CD4-positive, alpha-beta T cell (primary cell): ENCODE results near the gene MSMP. TPM values are rescaled to one million over a fixed set of nuclear protein-coding genes. Genes with fewer than 3 reads are reported as not detected.

ENCODE experiments used
- ATAC-seq: fragments of 200-7000 bp; cut with Tn5 transposase; one replicate; pipeline ENCODE4 v1.10.0; 2022; ENCODE audit warnings: mild to moderate bottlenecking; ENCODE audit not compliant: poor library complexity
- CTCF ChIA-PET: fragments of 350-600 bp; sonication (Branson Sonifier 250); formaldehyde crosslinking; loops from one replicate; lab custom pipeline; 2021; ENCODE audit warnings: antibody characterized with exemption, inconsistent platforms; lab: Charles Lee
- POLR2A ChIA-PET: fragments of 350-600 bp; sonication (Branson Sonifier 250); formaldehyde crosslinking; loops from one replicate; lab custom pipeline; 2021; ENCODE audit warnings: antibody characterized with exemption, inconsistent platforms; lab: Charles Lee
- DNase-seq, 14 experiments: peaks; one replicate each; pipeline ENCODE4 v3.0.0-alpha.2; 2013 to 2020; ENCODE audit warnings: mixed read lengths in 2 of 14
- H3K27ac ChIP-seq, 2 donors: one replicate each; pipeline versions ENCODE4 v1.5.1 to v1.7.0; 2013; ENCODE audit warnings: low read length in 2 of 2, low read depth in 1 of 2, mild to moderate bottlenecking in 1 of 2
- H3K27me3 ChIP-seq, 2 experiments: 1 replicate in 1 of 2; 2 replicates in 1 of 2; pipeline versions ENCODE4 v1.6.1 to v1.7.0; 2013; ENCODE audit warnings: low read length in 2 of 2, control low read depth in 1 of 2, mild to moderate bottlenecking in 1 of 2, moderate library complexity in 1 of 2; ENCODE audit not compliant: insufficient read depth in 2 of 2, control insufficient read depth in 1 of 2
- H3K36me3 ChIP-seq: one replicate; pipeline ENCODE4 v1.6.1; 2013; ENCODE audit warnings: low read length, control low read depth; ENCODE audit not compliant: insufficient read depth
- H3K4me1 ChIP-seq: one replicate; pipeline ENCODE4 v1.6.1; 2013; ENCODE audit warnings: low read length, control low read depth; ENCODE audit not compliant: insufficient read depth
- H3K4me3 ChIP-seq: one replicate; pipeline ENCODE4 v1.5.1; 2013; ENCODE audit warnings: mild to moderate bottlenecking, low read length, moderate library complexity
- H3K9me3 ChIP-seq, 2 experiments: 1 replicate in 1 of 2; 2 replicates in 1 of 2; pipeline versions ENCODE4 v1.6.1 to v1.7.0; 2013; ENCODE audit warnings: low read length in 2 of 2, mild to moderate bottlenecking in 2 of 2, control low read depth in 1 of 2, moderate library complexity in 1 of 2; ENCODE audit not compliant: control insufficient read depth in 1 of 2, insufficient read depth in 1 of 2
- H3K27ac Mint-ChIP-seq: one replicate; pipeline ENCODE4 v1.8.0; 2020; ENCODE audit warnings: mixed read lengths
- H3K27me3 Mint-ChIP-seq: one replicate; pipeline ENCODE4 v1.8.0; 2021; ENCODE audit warnings: mixed read lengths
- H3K36me3 Mint-ChIP-seq: one replicate; pipeline ENCODE4 v1.8.0; 2021; ENCODE audit warnings: low read depth, mixed read lengths
- H3K4me1 Mint-ChIP-seq: one replicate; pipeline ENCODE4 v1.8.0; 2021; ENCODE audit warnings: low read depth, mixed read lengths
- H3K4me3 Mint-ChIP-seq: one replicate; pipeline ENCODE4 v1.8.0; 2020; ENCODE audit warnings: mild to moderate bottlenecking, mixed read lengths
- H3K9me3 Mint-ChIP-seq: one replicate; pipeline ENCODE4 v1.8.0; 2020; ENCODE audit warnings: mixed read lengths
- intact Hi-C, 2 experiments: fragments of 100-400 bp; cut with DNase I in 1 of 2; cut with micrococcal nuclease in 1 of 2; formaldehyde crosslinking; loops; one replicate each; pipeline versions ENCODE4 v1.15.1 to v1.9.0; 2023 to 2025; cut with DNase I, micrococcal nuclease
- total RNA-seq, 174 experiments: library from RNA in 2 of 174; stranded (reverse) in 2 of 174; gene quantifications; one replicate each; pipeline ENCODE4 v1.2.3 and lab custom pipeline; 2021 to 2026
- TF ChIP-seq, protein P1 (sequence below): fragments of 200-600 bp; IDR thresholded peaks from one replicate; pipeline ENCODE4 v1.8.0; 2022; ENCODE audit warnings: antibody characterized with exemption, mild to moderate bottlenecking

MSMP gene
- total RNA-seq, 2 experiments from 2014 or later, result not detected

- POLR2A ChIA-PET, result interaction anchor here (1.2 to 1.8 kb wide), 2 partner anchors 19 to 66 kb away, joined by 4 read pairs; partner anchors contain the start of gene TLN1
- H3K4me3 Mint-ChIP-seq, result no peak overlapping the region
- no peak overlapping the region for H3K27ac Mint-ChIP-seq
- Histone ChIP-seq H3K4me3 (no peak overlapping the region), H3K27ac (no peak overlapping the region), H3K9me3 (no peaks in the 10 kb centered on the region), H3K27me3 (no peaks in the 10 kb centered on the region), H3K36me3 (peaks cover 92% of the 10 kb centered on the region), H3K4me1 (no peaks in the 10 kb centered on the region)
- DNase-seq, result no peak
- ATAC-seq, result no peak
- CTCF ChIA-PET, result interaction anchor here (0.8 to 1.9 kb wide), 3 partner anchors 15 to 96 kb away, joined by 3 to 5 read pairs (median 4); no protein-coding TSS in a partner anchor
- peaks cover 76% of the 10 kb centered on the region for H3K36me3 Mint-ChIP-seq
- no peaks in the 10 kb centered on the region for H3K27me3 Mint-ChIP-seq
- intact Hi-C loops, result no loop called here
- H3K9me3 Mint-ChIP-seq, result no peaks in the 10 kb centered on the region
- H3K4me1 Mint-ChIP-seq, result no peaks in the 10 kb centered on the region
- TF ChIP-seq, protein P1, sequence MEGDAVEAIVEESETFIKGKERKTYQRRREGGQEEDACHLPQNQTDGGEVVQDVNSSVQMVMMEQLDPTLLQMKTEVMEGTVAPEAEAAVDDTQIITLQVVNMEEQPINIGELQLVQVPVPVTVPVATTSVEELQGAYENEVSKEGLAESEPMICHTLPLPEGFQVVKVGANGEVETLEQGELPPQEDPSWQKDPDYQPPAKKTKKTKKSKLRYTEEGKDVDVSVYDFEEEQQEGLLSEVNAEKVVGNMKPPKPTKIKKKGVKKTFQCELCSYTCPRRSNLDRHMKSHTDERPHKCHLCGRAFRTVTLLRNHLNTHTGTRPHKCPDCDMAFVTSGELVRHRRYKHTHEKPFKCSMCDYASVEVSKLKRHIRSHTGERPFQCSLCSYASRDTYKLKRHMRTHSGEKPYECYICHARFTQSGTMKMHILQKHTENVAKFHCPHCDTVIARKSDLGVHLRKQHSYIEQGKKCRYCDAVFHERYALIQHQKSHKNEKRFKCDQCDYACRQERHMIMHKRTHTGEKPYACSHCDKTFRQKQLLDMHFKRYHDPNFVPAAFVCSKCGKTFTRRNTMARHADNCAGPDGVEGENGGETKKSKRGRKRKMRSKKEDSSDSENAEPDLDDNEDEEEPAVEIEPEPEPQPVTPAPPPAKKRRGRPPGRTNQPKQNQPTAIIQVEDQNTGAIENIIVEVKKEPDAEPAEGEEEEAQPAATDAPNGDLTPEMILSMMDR, result no peak
Measured at GRCh38 chr9:35712762-35713400, 41.2 kb downstream of the MSMP start.

DNA sequence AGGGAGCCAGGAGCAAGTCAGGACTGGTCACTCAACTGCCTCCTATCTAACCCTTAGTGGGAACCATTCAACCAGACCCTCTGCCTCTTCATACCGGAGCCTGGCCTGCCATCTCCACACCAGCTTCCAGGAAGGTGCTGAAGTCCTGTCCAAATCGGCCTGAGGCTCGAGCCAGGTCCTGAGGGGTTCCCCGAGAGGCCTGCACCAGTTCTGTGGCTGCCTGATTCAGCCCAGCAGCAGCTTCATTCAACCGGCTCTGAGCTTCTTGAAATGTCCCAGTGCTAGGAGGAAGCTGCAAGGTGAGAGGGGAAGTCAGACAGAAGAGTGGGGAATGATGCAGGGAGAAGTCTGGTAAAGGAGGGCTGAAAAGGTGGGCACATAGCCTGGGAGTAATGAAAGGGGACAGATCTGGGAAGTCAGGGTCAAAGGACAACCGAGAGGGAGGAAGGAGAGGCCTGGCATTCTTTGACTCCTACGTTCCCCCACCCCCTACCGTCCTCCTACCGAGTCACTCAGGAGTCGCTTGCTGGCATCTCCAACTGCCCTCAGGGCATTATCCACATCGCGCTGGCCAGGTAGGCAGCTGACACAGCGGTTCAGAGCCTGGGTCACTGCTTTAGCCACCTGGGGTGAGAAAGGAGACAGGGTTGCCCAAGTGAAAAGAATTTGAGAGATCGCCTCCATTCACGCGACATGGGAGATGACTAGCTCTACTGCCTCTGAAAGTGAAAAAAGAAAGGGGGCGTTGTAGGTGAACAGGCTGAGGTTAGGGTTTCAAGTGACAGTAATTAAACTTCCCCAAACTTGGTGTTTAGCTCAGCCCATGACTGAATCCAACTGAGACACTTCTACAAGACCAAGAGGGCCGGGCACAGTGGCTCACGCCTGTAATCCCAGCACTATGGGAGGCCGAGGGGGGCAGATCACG, 42.3 kb downstream of the MSMP start:
- Histone ChIP-seq H3K9me3 (no peaks in the 10 kb centered on the region), H3K4me3 (no peak overlapping the region), H3K27me3 (no peaks in the 10 kb centered on the region), H3K27ac (no peak overlapping the region), H3K4me1 (no peaks in the 10 kb centered on the region), H3K36me3 (peaks cover 92% of the 10 kb centered on the region)
- Mint-ChIP-seq H3K27me3 (no peaks in the 10 kb centered on the region), H3K36me3 (peaks cover 65% of the 10 kb centered on the region), H3K27ac (no peak overlapping the region), H3K4me1 (no peaks in the 10 kb centered on the region), H3K9me3 (no peaks in the 10 kb centered on the region), H3K4me3 (no peak overlapping the region)
- TF ChIP-seq, protein P1, result no peak
- POLR2A ChIA-PET, result interaction anchor here (1.2 kb wide), 1 partner anchor 20 kb away, joined by 4 read pairs; the partner anchor contains the start of gene TLN1
- DNase-seq, result no peak
- CTCF ChIA-PET, result interaction anchor here (0.9 to 1.6 kb wide), 2 partner anchors 21 to 65 kb away, joined by 3 read pairs; partner anchors contain the start of gene CREB3
- ATAC-seq, result no peak
- intact Hi-C loops, result no loop called here

DNA sequence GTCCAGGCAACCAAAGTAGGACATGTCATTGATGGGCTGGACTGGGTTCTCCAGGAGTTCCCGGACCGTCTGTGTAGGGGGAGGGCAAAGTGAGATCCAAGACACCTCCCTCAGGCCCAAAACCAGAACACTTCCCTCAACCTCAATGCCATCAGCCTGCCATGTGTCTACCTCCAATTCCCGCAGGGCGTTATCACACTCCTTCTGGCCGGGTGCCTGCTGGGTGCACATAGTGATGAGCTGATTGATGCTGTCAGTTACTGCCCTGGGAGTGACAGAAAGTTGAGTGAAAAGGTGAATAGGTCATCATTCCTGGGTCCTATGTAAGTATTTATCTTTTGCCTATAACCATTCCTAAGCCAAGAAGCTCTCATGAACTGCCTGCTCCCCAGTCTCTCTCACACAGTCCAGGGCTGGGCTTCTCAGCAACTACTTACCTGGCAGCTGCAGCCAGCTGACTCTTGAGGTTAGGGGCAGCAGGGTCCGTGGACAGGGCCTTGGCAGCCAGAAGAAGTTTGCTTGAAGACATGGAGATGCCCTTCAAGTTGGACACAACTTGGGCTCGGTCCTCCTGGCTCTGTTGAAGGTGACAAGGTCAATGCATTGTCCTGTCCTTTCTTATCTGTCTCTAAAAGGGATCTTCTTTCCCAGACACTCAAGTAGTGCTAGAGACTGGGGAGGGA, 43.1 kb downstream of the MSMP start:
- peaks cover 57% of the 10 kb centered on the region for H3K36me3 Mint-ChIP-seq
- Histone ChIP-seq H3K27me3 (no peaks in the 10 kb centered on the region), H3K36me3 (peaks cover 92% of the 10 kb centered on the region), H3K9me3 (no peaks in the 10 kb centered on the region), H3K4me1 (no peaks in the 10 kb centered on the region), H3K27ac (no peak overlapping the region), H3K4me3 (no peak overlapping the region)
- ChIA-PET CTCF (interaction anchor here (0.6 to 1.6 kb wide), 3 partner anchors 14 to 64 kb away, joined by 3 read pairs; partner anchors contain the start of gene CREB3), POLR2A (no interaction called here)
- no peaks in the 10 kb centered on the region for H3K4me1 Mint-ChIP-seq
- H3K27me3 Mint-ChIP-seq, result no peaks in the 10 kb centered on the region
- intact Hi-C loops, result no loop called here
- no peak overlapping the region for H3K4me3 Mint-ChIP-seq
- DNase-seq, result no peak
- no peak for ATAC-seq
- no peak overlapping the region for H3K27ac Mint-ChIP-seq
- H3K9me3 Mint-ChIP-seq, result no peaks in the 10 kb centered on the region
- TF ChIP-seq, protein P1, result no peak
